Right lobe of liver (tissue), 6 donors: Measurements from ENCODE around the gene ELMOD3. TPM values are rescaled to one million over a fixed set of nuclear protein-coding genes. Genes with fewer than 3 reads are reported as not detected.
"Not testable (repeated sequence)": the region's sequence is repeated elsewhere in the genome, so short reads cannot be mapped to it uniquely, and the experiment has no call there.

Experiments
- ATAC-seq, 4 donors: fragments of 200-7000 bp; cut with Tn5 transposase; one replicate each; pipeline ENCODE4 v1.9.1; 2020; ENCODE audit warnings: mild to moderate bottlenecking in 4 of 4, moderate library complexity in 4 of 4
- DNase-seq, 3 donors: peaks; one replicate each; pipeline ENCODE4 v3.0.0-alpha.2; 2020
- H3K27ac ChIP-seq, 3 donors: fragments of 200-600 bp; one replicate each; pipeline ENCODE4 v1.8.0; 2022
- H3K27me3 ChIP-seq, 2 donors: fragments of 200-600 bp; one replicate each; pipeline ENCODE4 v1.8.0; 2022
- H3K36me3 ChIP-seq, 4 donors: fragments of 200-600 bp; sonication (generic) in 1 of 4; one replicate each; pipeline versions ENCODE4 v1.5.1 to v1.8.0; 2017 to 2022; ENCODE audit warnings: control low read depth in 1 of 4
- H3K4me1 ChIP-seq, 4 donors: fragments of 200-600 bp; sonication (generic) in 1 of 4; one replicate each; pipeline versions ENCODE4 v1.5.1 to v1.8.0; 2017 to 2022; ENCODE audit warnings: control low read depth in 1 of 4
- H3K4me3 ChIP-seq, 3 donors: fragments of 200-600 bp; one replicate each; pipeline ENCODE4 v1.8.0; 2022
- H3K9me3 ChIP-seq, 4 donors: fragments of 200-600 bp; sonication (generic) in 1 of 4; one replicate each; pipeline versions ENCODE4 v1.5.1 to v1.8.0; 2017 to 2022; ENCODE audit warnings: control low read depth in 1 of 4
- CTCF ChIP-seq, 4 donors: fragments of 200-600 bp in 3 of 4; fragments of 450-650 bp in 1 of 4; IDR thresholded peaks; one replicate each; pipeline versions ENCODE4 v1.5.1 to v1.8.0; 2016 to 2022; ENCODE audit warnings: antibody characterized with exemption in 4 of 4, mild to moderate bottlenecking in 2 of 4
- POLR2A ChIP-seq: fragments of 450-650 bp; IDR thresholded peaks from one replicate; pipeline ENCODE4 v1.6.1; 2017; ENCODE audit warnings: antibody characterized with exemption, mild to moderate bottlenecking
- WGBS: methylation state at CpG from one replicate; pipeline ENCODE4 v1.1.6; 2018; ENCODE audit warnings: low coverage, low lambda C conversion rate; ENCODE audit not compliant: insufficient coverage; ENCODE audit errors: missing lambda C conversion rate; 5-methylcytosine and 5-hydroxymethylcytosine counted together
- intact Hi-C, 2 donors: fragments of 100-400 bp; cut with DNase I; formaldehyde crosslinking; loops; one replicate each; pipeline versions ENCODE4 v1.11.2 to v1.14.1; 2022
- total RNA-seq, 6 experiments: library from RNA; depleted of rRNA in 2 of 6; stranded (reverse); fragments of >200 nt in 2 of 6; fragmentation: NEBNext Ultra II Directional in 3 of 6; extraction: Animal tissue kit (Norgen Biotek cat#: 25700) in 3 of 6; gene quantifications; one replicate each; pipeline versions ENCODE4 v1.1.0 to v1.2.4, GENCODE V29; 2016 to 2023
- donor health status: DM: no; HTN: yes; CAD: no.
- donor health status: DM: no; HTN: no; CAD: no.
- donor health status: DM: no; HTN: no; CAD: no.
- donor health status: DM: no; HTN: yes; CAD: no.
- donor health status: DM: no; HTN: yes; CAD: no.

ELMOD3 gene
- total RNA-seq, 6 experiments from 2014 or later: 7.4 to 12.8 (median 9.5) TPM

DNA sequence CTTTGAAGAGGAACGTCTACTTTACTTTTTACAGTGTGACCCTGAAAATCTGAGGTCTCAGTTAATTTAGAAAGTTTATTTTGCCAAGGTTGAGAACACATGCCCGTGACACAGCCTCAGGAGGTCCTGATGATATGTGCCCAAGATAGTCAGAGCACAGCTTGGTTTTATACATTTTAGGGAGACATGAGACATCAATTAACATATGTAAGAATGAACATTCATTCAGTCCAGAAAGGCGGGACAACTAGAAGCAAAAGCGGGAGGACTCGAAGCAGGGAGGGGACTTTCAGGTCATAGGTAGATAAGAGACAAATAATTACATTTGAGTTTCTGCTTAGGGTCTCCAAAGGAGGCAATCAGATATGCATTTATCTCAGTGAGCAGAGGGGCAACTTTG lies 23.7 kb downstream of the ELMOD3 start:
- no peak overlapping the region for H3K4me3 ChIP-seq
- no peak for ATAC-seq
- no peaks in the 10 kb centered on the region for H3K9me3 ChIP-seq
- TF ChIP-seq CTCF (IDR thresholded peaks at IDR 0.05): no peak
- no peak for TF ChIP-seq POLR2A
- DNase-seq: no peak
- 91% methylated on average over 5 of the region's 5 CpGs for WGBS
- H3K4me1 ChIP-seq: peaks cover 0 to 5% (median 0%) of the 10 kb centered on the region in 4 donors
- intact Hi-C loops: no loop called here
- H3K36me3 ChIP-seq: peaks cover 0 to 29% (median 3%) of the 10 kb centered on the region in 4 donors
- H3K27me3 ChIP-seq: no peaks in the 10 kb centered on the region
- H3K27ac ChIP-seq: no peak overlapping the region

DNA sequence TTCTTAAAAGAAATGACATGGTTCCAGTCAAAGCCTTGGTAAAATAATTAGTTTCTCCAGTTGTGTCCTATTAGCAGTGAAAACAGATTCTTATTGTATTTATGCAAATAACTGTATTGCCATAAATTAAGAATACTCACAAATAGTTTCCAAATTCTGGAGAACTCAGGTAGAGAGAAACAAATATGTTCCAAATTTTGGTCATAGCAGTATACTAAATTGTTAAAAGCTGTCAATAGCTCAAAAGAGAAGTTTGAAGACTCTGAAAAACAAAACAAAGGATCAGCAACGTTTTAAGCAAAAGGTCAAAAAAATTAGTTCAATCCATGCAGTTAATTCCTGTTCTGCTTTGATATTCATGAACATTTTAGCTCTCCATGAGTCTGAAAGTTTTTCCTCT lies 25.5 kb downstream of the ELMOD3 start:
- no peak overlapping the region for H3K27ac ChIP-seq
- H3K4me3 ChIP-seq: no peak overlapping the region
- no peak for ATAC-seq
- H3K36me3 ChIP-seq: peaks cover 0 to 29% (median 3%) of the 10 kb centered on the region in 4 donors
- WGBS: 77% methylated on average over 1 of the region's 1 CpG
- no peak for DNase-seq
- H3K4me1 ChIP-seq: peaks cover 0 to 5% (median 0%) of the 10 kb centered on the region in 4 donors
- TF ChIP-seq CTCF (IDR thresholded peaks at IDR 0.05): no peak
- TF ChIP-seq POLR2A: no peak
- intact Hi-C loops: no loop called here
- H3K27me3 ChIP-seq: no peaks in the 10 kb centered on the region
- H3K9me3 ChIP-seq: no peaks in the 10 kb centered on the region

DNA sequence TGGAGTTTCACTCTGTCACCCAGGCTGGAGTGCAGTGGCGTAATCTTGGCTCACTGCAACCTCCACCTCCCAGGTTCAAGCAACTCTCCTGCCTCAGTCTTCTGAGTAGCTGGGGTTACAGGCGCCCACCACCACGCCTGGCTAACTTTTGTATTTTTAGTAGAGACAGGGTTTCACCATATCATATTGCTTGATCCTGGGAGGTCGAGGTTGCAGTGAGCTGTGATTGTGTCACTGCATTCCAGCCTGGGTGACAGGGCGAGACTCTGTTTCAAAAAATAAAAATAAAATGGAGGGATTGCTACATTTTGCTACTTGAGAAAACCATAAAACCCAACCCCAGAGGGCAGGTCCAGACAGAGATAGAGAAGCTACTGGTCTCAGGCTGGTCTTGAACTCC lies 28.6 kb downstream of the ELMOD3 start:
- H3K4me3 ChIP-seq, H3K4me1 ChIP-seq, H3K27ac ChIP-seq, H3K9me3 ChIP-seq, H3K27me3 ChIP-seq, intact Hi-C loops: not testable (repeated sequence)
- 83% methylated on average over 2 of the region's 5 CpGs for WGBS
- peaks cover 0 to 21% (median 0%) of the 10 kb centered on the region in 4 donors for H3K36me3 ChIP-seq
- peak in 1 of 4 donors; percentile 28 for ATAC-seq
- peak in 1 of 3 donors; percentile 13 for DNase-seq

DNA sequence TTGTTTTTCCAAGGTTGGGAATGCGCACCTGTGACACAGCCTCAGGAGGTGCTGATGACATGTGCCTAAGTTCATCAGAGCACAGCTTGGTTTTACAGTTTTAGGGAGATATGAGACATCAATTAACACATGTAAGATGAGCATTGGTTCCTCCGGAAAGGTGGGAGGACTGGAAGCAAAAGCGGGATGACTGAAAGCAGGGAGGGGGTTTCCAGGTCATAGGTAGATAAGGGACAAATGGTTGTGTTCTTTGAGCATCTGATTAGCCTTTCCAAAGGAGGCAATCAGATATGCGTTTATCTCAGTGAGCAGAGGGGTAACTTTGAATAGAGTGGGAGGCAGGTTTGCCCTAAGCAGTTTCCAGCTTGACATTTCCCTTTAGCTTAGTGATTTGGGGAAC lies 29.3 kb downstream of the ELMOD3 start:
- no peak overlapping the region for H3K27ac ChIP-seq
- H3K36me3 ChIP-seq: peaks cover 0 to 15% (median 0%) of the 10 kb centered on the region in 4 donors
- no peaks in the 10 kb centered on the region for H3K9me3 ChIP-seq
- TF ChIP-seq POLR2A (no peak), CTCF (IDR thresholded peaks at IDR 0.05) (no peak)
- H3K27me3 ChIP-seq: no peaks in the 10 kb centered on the region
- whole genome bisulfite sequencing: 92% methylated on average over 3 of the region's 4 CpGs
- no peak overlapping the region for H3K4me3 ChIP-seq
- ATAC-seq (no peak), DNase-seq (no peak)
- peaks cover 0 to 5% (median 0%) of the 10 kb centered on the region in 4 donors for H3K4me1 ChIP-seq
- intact Hi-C loops: no loop called here

DNA sequence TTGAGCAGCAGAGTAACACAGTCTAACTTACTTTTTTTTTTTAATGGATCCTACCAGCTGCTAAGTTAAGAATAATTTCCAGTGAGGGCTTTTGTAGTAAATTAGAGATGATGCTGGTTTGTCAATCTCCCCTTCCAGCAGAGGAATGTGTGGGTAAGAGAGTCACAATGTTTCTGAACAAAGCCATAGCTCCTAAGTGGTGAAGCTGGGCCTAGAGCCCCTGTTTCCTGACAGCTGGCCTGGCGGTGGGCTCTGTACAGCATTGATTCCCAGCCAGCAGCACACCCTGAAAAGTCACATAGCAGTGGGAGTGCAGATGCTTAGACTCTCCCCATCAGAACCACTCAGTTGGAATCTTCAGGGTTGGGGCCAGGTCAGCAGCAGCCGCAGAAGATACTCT lies 31.2 kb downstream of the ELMOD3 start:
- H3K9me3 ChIP-seq: no peaks in the 10 kb centered on the region
- intact Hi-C loops: no loop called here
- DNase-seq (peak in 1 of 3 donors; percentile 5), ATAC-seq (no peak)
- H3K4me1 ChIP-seq: peaks cover 0 to 5% (median 0%) of the 10 kb centered on the region in 4 donors
- TF ChIP-seq POLR2A (no peak), CTCF (IDR thresholded peaks at IDR 0.05) (no peak)
- H3K27ac ChIP-seq: no peak overlapping the region
- H3K36me3 ChIP-seq: peaks cover 0 to 2% (median 0%) of the 10 kb centered on the region in 4 donors
- 100% methylated on average over 1 of the region's 2 CpGs for WGBS
- no peak overlapping the region for H3K4me3 ChIP-seq
- no peaks in the 10 kb centered on the region for H3K27me3 ChIP-seq
